OCI-LY7 (cell line): ENCODE data around the gene C1GALT1. TPM values are rescaled to one million over a fixed set of nuclear protein-coding genes. Genes with fewer than 3 reads are reported as not detected.

Experiments
- BruUV-seq: library from RNA; stranded (reverse); fragments of 400-500 nt; replicated peaks from 2 replicates; lab custom pipeline; 2021; lab: Mats Ljungman, UMichigan
- CTCF ChIA-PET: fragments of 300-600 bp; sonication (Branson Sonifier 250); formaldehyde crosslinking; loops from one replicate; lab custom pipeline; 2022; ENCODE audit warnings: antibody characterized with exemption; ENCODE audit not compliant: unreplicated experiment; lab: Charles Lee
- POLR2A ChIA-PET: fragments of 300-600 bp; sonication (Branson Sonifier 250); formaldehyde crosslinking; loops from one replicate; lab custom pipeline; 2022; ENCODE audit warnings: antibody characterized with exemption; lab: Charles Lee
- DNase-seq: peaks from one replicate; pipeline ENCODE4 v3.0.0-alpha.2; 2015; ENCODE audit warnings: low spot score
- H2AFZ ChIP-seq: fragments of 200-600 bp; sonication (generic), shearing (Covaris generic); 2 replicates; pipeline ENCODE4 v1.6.1; 2014; ENCODE audit warnings: mild to moderate bottlenecking, antibody characterized with exemption, low read length, moderate library complexity
- H3K27ac ChIP-seq: fragments of 200-600 bp; sonication (generic); 2 replicates; pipeline ENCODE4 v1.5.1; 2014; ENCODE audit warnings: mixed run types, low read depth, mild to moderate bottlenecking, moderate library complexity, low read length, inconsistent platforms; ENCODE audit not compliant: poor library complexity, severe bottlenecking
- H3K36me3 ChIP-seq: fragments of 200-600 bp; sonication (generic); 2 replicates; pipeline ENCODE4 v1.6.1; 2014; ENCODE audit warnings: mild to moderate bottlenecking, antibody characterized with exemption, low read length, moderate library complexity, mixed read lengths; ENCODE audit not compliant: insufficient read depth
- H3K4me1 ChIP-seq: fragments of 200-600 bp; sonication (generic); 2 replicates; pipeline ENCODE4 v1.5.1; 2014; ENCODE audit warnings: mild to moderate bottlenecking, low read length; ENCODE audit not compliant: insufficient read depth, poor library complexity, severe bottlenecking
- H3K4me2 ChIP-seq: fragments of 200-600 bp; sonication (generic); 2 replicates; pipeline ENCODE4 v1.6.1; 2014; ENCODE audit warnings: mild to moderate bottlenecking, low read length
- H3K4me3 ChIP-seq: fragments of 200-600 bp; sonication (generic); 2 replicates; pipeline ENCODE4 v1.5.1; 2014; ENCODE audit warnings: mild to moderate bottlenecking, low read depth, low read length; ENCODE audit not compliant: poor library complexity, severe bottlenecking
- H3K79me2 ChIP-seq: fragments of 200-600 bp; sonication (generic); 2 replicates; pipeline ENCODE4 v1.6.1; 2016; ENCODE audit warnings: low read depth, mild to moderate bottlenecking, low read length, moderate library complexity, mixed read lengths; ENCODE audit not compliant: insufficient read depth
- H3K9me2 ChIP-seq: fragments of 200-600 bp; sonication (generic); 2 replicates; pipeline ENCODE4 v1.6.1; 2016; ENCODE audit warnings: mild to moderate bottlenecking, low read length, mixed read lengths; ENCODE audit not compliant: insufficient read depth
- H3K9me3 ChIP-seq: fragments of 200-600 bp; sonication (generic); 2 replicates; pipeline ENCODE4 v1.6.1; 2014; ENCODE audit warnings: mild to moderate bottlenecking, mixed run types, low read length, mixed read lengths
- H4K20me1 ChIP-seq: fragments of 200-600 bp; sonication (generic); 2 replicates; pipeline ENCODE4 v1.6.1; 2014; ENCODE audit warnings: mild to moderate bottlenecking, antibody characterized with exemption, low read length, moderate library complexity, mixed read lengths; ENCODE audit not compliant: insufficient read depth
- EZH2phosphoT487 ChIP-seq: fragments of 200-600 bp; sonication (generic); IDR thresholded peaks from 2 replicates; pipeline ENCODE4 v1.6.1; 2018; ENCODE audit warnings: low read depth, borderline replicate concordance, mild to moderate bottlenecking, mixed run types, antibody characterized with exemption, low read length, moderate library complexity, mixed read lengths
- intact Hi-C: fragments of 100-400 bp; cut with micrococcal nuclease; formaldehyde crosslinking; loops from one replicate; pipeline ENCODE4 v1.10.0; 2022; ENCODE audit not compliant: unreplicated experiment
- total RNA-seq, 2 experiments: library from RNA; depleted of rRNA in 1 of 2; stranded (reverse); fragments of >200 nt in 1 of 2; shearing (Covaris generic) in 1 of 2; gene quantifications; 2 replicates each; pipeline ENCODE4 v1.2.3, GENCODE V29; 2014 to 2022
- TF ChIP-seq, protein P1 (sequence below): fragments of 200-600 bp; sonication (generic); conservative IDR thresholded peaks from 2 replicates; pipeline ENCODE4 v1.5.1; 2014; ENCODE audit warnings: mild to moderate bottlenecking, antibody characterized with exemption, low read length, moderate library complexity, mixed read lengths

Gene C1GALT1
- total RNA-seq, 2 experiments from 2014 or later = 18.9 to 31.6 TPM

DNA sequence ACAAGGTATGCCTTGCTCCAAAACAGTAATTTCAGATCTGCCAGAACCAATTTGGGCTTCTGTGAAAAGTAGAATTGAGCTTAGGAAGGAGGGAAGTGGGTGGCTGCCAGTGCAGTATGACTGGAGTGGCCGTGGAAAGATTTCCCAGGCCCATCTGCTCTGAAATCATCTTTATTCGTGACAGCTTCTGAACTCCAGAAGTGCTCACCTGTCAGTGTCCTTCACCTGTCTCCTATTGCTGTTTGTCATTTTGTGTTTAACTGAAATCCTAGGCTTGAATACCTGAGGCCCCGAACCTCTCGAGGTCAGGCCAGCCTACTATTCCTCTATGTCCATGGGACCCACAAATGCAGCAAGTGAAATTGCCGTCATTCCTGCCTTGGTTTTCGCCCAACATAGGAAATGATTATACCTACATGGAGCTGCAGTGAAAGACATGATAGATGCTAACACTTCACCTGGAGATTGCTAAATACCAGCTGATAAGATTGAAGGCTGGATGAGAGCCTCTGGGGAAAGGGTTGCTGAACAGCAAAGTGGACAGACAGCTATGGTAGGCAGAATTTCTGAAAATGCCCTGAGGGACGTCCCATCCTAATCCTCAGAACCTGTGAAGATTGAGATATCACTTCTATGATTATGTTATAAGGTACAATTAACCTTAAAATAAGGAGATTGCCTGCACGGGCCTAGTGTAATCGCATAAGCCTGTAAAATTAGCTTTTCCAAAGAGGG lies 82.1 kb downstream of the C1GALT1 start:
- Histone ChIP-seq H3K4me2 (no peak overlapping the region), H3K4me3 (no peak overlapping the region), H3K9me2 (no peaks in the 10 kb centered on the region), H3K36me3 (peaks cover 15% of the 10 kb centered on the region), H3K9me3 (peaks cover 21% of the 10 kb centered on the region), H3K27ac (no peak overlapping the region), H2AFZ (no peak overlapping the region), H3K79me2 (no peaks in the 10 kb centered on the region), H3K4me1 (peaks cover 4% of the 10 kb centered on the region), H4K20me1 (no peaks in the 10 kb centered on the region)
- CTCF ChIA-PET = no interaction called here
- BruUV-seq = no TSS peak
- intact Hi-C loops = no loop called here
- no peak for TF ChIP-seq EZH2phosphoT487
- TF ChIP-seq, protein P1, sequence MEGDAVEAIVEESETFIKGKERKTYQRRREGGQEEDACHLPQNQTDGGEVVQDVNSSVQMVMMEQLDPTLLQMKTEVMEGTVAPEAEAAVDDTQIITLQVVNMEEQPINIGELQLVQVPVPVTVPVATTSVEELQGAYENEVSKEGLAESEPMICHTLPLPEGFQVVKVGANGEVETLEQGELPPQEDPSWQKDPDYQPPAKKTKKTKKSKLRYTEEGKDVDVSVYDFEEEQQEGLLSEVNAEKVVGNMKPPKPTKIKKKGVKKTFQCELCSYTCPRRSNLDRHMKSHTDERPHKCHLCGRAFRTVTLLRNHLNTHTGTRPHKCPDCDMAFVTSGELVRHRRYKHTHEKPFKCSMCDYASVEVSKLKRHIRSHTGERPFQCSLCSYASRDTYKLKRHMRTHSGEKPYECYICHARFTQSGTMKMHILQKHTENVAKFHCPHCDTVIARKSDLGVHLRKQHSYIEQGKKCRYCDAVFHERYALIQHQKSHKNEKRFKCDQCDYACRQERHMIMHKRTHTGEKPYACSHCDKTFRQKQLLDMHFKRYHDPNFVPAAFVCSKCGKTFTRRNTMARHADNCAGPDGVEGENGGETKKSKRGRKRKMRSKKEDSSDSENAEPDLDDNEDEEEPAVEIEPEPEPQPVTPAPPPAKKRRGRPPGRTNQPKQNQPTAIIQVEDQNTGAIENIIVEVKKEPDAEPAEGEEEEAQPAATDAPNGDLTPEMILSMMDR = no peak
- POLR2A ChIA-PET = interaction anchor here (0.7 to 1.5 kb wide), 5 partner anchors 9 to 1050 kb away, joined by 3 to 6 read pairs (median 3); no protein-coding TSS in a partner anchor
- no peak for DNase-seq

- Histone ChIP-seq H3K9me2 (no peaks in the 10 kb centered on the region), H3K4me3 (no peak overlapping the region), H3K36me3 (peaks cover 6% of the 10 kb centered on the region), H3K9me3 (peaks cover 12% of the 10 kb centered on the region), H2AFZ (no peak overlapping the region), H3K4me2 (no peak overlapping the region), H3K4me1 (no peaks in the 10 kb centered on the region), H3K79me2 (no peaks in the 10 kb centered on the region), H4K20me1 (no peaks in the 10 kb centered on the region), H3K27ac (no peak overlapping the region)
- TF ChIP-seq EZH2phosphoT487 = no peak
- TF ChIP-seq, protein P1 = no peak
- intact Hi-C loops = no loop called here
- no peak for DNase-seq
- ChIA-PET POLR2A (interaction anchor here (0.6 to 1.5 kb wide), 5 partner anchors 8 to 387 kb away, joined by 3 to 6 read pairs (median 3); no protein-coding TSS in a partner anchor), CTCF (no interaction called here)
- BruUV-seq = no TSS peak
These were observed 83.0 kb downstream of the C1GALT1 start for GRCh38 chr7:7265081-7266075.
